Stimulated activated CD8-positive, alpha-beta memory T cell treated with anti-CD3 and anti-CD28 coated beads, Interleukin-2, amount 100 ng/mL, for 48 hours (primary cell): Measurements from ENCODE around the gene LRATD1.

Source experiments
- DNase-seq, 2 donors: peaks; one replicate each; pipeline ENCODE4 v3.0.0-alpha.2; 2020; ENCODE audit warnings: low read depth in 2 of 2

Gene LRATD1

DNA sequence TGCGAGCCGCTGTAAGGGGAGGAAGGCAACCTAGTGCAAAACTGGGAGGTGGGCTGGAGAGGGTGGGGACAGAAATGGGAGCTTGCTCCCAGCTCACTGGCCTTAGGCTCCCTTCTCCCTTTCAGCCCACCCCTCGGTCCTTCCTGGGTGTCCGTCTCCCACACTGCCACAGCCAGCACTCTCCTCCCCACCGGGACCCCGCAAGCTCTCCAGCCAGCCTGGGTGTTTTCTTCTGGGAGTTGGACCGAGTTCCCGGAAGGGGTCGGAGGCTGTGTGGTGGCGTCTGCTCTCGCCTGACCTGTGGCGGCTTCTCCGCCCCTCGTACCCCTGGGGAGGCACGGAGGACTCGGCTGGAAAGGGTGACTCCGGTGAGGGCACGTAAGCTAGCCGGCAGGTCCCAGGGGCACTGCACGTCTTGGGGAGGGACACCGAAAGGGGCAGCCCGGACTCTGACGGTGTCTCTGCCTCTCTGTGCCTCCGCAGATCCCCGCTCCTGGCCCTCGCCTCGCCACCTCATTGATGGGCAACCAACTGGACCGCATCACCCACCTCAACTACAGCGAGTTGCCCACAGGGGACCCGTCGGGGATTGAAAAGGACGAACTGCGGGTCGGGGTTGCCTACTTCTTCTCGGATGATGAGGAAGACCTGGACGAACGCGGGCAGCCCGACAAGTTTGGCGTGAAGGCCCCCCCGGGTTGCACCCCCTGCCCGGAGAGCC is 1.1 kb downstream of the LRATD1 start:
- DNase-seq: no peak

DNA sequence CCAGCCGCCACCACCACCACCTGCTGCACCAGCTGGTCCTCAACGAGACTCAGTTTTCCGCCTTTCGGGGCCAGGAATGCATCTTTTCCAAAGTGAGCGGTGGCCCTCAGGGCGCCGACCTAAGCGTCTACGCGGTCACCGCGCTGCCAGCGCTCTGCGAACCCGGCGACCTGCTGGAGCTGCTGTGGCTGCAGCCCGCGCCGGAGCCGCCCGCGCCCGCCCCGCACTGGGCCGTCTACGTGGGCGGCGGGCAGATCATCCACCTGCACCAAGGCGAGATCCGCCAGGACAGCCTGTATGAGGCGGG is 1.6 kb downstream of the LRATD1 start:
- DNase-seq: no peak

DNA sequence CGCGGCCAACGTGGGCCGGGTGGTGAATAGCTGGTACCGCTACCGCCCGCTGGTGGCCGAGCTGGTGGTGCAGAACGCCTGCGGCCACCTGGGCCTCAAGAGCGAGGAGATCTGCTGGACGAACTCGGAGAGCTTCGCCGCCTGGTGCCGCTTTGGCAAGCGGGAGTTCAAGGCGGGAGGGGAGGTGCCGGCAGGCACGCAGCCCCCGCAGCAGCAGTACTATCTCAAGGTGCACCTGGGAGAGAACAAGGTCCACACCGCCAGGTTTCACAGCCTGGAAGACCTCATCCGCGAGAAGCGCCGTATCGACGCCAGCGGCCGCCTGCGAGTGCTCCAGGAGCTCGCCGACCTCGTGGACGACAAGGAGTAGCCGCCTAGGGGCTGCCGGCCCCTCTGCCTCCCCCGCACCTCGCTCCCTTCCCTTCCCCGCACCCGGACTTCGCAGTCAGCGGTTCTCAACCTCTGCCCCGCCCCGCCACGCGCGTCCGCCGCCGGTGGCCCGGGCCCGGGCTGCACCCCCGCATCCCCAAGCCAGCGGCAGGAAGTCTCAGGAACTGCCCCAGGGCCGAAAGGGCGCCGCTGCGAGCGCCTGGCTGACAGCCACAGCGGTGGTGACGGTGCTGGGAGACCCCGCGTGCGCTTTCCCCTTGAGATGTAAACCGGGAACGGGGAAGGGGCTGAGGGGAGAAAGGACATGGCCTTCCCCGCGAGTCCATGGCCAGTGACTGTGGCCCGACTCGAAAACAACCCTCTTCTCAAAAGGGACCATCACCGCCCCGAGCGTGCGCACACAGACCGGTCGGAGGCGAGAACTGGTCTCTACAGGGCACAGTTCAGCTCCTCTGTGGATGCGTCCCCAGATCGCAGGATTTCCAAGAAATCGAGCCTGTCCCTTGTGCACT is 2.2 kb downstream of the LRATD1 start:
- no peak for DNase-seq

DNA sequence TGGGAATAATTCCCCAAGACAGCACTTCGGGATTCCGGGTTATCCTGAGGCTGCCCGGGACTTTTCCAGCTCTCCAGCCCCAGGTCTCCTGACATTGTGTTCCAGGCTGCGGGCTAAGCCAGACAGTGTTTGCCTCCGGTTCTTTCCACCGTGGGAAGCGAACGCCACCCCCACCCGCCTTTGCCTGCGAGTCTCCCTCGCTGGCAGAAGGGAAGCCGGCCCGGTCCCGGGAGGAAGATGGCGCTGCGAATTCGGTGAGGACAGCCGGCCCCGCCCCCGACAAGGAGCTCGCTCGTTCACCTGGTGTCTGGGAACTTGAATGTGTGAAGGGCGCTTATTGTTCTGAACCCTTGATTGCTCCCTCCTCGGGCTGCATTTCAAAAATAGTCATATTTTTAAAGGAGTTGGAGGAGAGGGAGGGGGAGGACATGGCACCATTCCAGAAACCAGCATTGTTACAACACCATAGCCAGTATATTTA is 2.9 kb downstream of the LRATD1 start:
- DNase-seq: no peak

DNA sequence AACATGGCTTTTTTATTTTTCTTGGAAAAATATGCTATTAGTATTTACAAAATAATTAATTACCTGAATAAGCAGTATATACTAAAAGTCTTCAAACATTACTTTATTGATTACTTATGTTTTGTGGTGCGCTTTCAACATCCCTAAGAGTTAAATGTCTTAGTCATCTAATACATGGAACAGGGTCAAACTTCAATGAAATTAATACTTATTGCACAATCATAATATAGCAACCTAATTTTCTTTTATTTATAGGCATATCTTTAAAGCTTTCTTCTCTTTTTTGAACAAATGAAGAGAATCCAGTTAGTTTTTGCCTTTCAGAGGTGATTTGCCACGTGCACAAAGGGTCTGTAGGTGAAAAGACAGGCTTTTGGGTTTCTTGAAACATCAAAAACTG is 6.0 kb downstream of the LRATD1 start:
- no peak for DNase-seq

DNA sequence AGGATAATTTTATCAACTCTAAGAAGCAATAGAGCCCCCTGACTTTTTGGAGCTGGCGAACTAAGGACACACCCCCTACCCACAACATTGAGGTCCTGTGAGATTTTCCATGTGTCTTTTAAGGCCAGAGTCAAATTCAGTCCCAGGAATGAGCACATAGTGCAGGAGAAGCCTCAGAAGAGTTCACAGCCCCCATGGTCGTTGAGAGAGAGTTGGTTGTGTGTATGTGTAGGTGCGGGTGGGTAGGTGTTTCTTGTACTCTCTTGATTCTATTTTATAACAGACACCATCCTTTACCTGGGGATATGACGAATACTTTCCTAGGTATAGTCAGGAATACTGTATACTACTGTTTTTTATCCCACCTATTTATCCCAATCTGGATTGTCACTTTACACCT is 8.6 kb downstream of the LRATD1 start:
- no peak for DNase-seq

DNA sequence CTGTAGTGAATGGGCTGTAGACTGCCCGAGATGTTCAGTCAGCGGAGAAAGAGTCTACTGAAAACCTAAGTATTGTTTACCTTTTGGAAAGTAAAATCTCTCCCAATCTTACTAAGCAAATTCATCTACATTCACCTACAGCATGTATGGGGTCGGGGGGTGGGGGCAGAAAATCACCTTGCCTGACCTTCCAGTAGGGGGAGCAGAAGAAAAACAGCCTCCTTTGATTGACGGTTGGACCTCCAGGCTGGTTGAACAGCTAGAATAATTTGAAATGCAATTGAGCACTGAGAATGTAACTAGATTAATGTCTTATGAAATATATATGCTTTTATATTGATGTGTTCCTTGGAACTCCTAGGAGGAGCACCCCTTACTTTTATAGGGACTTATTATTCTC is 10.0 kb downstream of the LRATD1 start:
- no peak for DNase-seq

DNA sequence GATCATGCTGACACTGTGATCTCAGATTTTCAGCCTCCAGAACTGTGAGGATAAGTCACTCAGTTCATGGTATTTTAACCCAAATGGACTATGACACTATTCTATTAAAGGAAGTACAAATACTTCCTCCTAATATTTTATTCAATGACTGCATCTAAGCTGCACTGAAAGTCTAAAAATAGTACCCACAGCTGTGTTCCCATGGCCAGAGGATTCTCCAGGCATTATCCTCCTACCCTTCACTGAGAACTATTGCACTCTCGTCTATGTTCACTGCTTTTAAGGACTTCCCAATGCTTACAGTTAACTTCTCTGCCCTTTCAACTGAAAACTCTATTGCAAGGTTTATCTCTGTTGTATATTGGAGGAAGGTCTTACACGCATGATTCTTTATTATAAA is 15.2 kb downstream of the LRATD1 start:
- DNase-seq: no peak

DNA sequence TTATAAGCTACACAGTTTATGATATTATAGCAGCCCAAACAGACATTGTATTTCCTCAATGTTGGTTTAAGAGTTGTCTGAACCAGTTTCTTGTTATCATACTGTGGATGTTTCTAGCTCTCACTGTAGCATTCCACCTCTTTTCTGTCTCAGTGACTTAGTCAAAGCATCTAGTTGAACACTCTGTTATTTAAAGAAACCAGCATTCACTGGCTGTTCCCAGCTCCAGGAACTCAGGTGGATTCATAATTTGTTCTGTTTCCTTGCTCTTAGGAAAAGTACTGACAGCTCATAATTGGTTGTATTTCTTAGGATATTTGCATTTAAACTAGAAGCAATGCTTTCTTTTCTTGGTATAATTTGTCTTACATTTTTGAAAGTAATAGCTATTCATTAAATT is 17.5 kb downstream of the LRATD1 start:
- DNase-seq: no peak

DNA sequence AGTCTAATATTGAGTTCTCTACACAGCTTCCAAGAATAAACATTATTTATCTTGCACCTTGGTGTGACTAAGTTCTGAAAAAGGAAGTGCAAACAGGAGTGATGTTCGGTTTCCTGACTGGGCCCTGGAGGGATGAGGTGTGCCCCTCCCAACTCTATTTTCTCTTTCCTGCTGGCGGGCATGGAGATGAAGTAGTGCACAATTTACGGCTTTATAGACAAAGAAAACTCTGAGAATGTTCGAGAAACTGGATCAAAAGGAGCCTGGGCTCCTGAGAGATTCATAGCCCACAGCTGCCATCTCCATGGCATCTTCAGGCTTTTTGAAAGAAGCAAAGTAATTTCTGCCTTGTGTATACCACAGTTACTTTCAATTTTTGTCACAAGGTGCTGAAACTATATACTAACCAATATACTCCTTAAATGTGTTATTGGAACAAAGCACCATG is 22.3 kb downstream of the LRATD1 start:
- DNase-seq: no peak

DNA sequence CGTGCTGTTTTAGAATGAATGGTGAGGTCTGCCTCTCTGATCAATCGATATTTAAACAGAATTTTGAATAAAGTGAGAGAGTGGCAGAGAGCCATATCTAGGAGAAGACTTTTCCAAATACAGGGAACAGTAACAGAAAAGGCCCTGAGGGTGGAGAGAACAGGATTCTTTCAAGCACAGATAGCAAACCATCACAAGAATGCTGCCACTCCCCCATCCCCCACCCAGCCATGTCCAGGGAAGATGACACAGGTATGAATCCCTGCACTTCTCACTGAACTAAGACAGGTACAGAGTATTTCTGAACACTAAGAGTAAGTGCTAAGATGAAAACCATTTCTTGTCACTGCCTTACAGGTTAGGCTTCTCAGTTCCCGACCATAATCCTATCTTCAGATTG is 23.6 kb downstream of the LRATD1 start:
- DNase-seq: no peak

DNA sequence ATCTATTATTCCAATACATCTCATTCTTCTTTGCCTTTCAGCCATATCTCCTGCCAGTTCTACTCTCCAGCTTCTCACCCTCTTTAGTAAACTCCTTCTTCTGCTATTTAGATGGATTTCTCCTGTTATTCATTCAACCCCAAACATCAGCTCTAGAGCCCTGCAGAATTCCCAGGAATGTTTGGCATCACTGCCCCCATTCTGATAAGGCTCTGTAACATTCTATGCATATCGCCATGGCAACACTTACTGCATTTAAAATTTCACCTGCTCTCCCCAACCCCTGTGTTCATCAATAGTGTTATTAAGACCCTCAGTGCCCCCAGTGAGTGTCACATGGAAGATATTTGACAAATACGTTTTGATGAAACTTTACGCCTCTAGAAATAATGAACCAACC is 28.6 kb downstream of the LRATD1 start:
- DNase-seq: no peak

DNA sequence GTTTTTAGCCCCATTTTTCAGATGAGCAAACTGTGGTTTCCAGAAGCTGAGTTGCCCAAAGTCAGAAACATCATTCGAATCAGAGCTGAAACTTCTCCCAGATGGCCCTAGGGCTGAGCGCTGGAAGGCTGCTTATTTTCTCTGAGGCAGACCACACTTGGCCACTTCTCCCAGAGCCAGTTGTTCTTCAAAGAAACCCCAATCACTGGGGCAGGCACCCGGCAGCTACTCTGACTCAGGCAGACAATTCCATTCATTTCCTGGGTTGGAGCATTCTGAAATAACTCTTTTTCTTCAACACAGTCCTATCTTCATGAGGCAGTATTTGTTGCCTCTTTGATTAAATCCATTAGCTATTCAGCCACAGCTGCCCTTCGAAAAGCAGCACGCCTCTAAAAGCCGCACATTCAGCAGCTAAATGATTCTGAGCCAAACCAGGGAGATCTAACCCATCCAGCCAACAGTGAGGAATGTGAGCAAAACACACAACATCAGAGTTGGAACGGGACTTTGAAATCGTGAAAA is 40.9 kb downstream of the LRATD1 start:
- no peak for DNase-seq

DNA sequence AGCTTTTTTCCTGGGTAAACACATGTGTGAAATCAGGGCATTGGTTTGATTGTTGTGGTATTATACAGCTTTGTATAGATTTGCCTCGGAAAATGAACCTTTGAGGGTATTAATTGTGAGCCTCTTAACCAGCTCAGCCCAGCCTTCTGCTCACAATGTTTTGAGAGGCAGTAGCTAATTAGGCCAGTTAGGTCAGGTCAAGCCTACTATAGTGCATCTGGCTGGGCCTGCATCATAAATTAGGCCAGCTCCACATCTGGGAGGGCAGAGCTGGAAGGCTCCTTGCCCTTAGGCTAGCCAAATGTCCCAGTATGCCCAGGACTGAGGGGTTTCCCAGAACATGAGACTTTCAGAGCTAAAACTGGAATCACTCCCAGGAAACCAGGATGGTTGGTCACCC is 43.0 kb downstream of the LRATD1 start:
- DNase-seq: no peak

DNA sequence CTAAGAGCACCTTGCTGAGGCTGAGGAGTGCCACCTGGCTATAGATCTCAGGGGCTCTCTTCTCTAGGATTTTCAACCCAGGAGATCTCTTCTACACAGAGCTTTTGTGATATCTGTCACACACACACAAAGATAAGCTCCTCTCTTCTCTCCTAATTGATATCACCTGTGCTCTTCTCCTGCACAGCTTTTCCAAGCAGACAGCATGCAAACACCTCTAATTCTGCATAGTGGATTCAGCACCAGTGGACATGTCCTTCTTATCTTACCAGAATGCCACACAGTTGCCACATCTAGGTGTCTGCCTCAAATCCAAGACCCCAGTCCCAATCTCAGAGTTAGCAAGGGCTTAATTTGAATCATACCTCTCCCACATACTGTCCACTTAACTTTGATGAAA is 43.9 kb downstream of the LRATD1 start:
- no peak for DNase-seq

DNA sequence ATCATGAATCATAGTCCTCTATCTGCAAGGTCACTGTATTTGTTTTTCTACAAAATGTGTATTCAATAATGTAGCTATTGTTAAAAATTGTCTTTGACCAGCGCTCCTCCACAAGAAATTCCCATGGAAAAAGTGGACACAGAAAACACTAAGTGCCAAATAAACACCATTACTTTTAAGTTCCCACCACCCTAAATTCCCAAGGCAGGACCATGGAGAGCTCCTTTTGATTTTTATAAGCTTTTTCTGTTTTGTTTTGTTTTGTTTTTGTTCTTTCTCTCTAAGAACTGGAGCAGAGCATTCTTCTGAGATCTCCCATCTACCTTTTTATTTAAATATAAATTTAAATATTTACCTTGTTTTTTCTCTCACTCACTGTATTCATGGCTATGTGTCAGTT is 44.5 kb downstream of the LRATD1 start:
- DNase-seq: no peak

DNA sequence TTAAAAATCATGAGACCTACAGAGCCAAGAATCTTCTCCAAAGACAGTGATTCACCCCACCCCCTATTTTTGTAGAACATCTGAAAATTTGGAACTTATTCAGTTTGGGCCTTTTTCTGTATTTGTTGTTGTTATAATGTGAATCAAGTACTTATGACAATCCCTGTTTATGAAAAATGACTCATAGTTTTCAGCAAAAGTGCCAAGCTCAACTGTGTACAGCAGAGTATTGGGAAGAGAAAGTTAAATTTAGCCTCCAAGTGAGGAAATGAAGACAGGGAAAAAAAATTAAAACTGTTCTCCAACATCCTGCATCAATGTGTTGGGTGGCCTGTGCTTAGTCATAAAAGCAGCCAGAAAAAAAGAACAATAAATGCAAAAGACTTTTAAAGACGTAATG is 46.2 kb downstream of the LRATD1 start:
- DNase-seq: no peak

DNA sequence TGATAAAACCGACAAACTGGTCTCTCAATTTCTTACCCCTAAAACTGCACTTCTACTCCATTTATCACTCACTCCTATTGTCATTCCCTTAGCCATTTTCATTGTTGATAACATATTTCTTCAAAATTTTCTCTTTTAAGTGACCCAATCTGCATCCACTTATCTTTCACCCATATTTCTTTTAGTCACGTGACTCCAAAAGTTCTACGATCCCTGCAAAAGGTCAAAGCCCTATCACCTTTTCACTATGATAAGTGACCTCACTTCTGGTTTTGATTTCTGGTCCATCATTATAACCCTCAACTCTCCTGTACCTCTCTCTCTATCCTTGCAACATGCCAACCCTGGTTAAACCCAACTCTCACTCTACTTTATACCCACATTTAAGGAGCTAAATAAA is 49.1 kb downstream of the LRATD1 start:
- DNase-seq: no peak
